Measurements from ENCODE around the gene BTK.

The BTK gene

DNA sequence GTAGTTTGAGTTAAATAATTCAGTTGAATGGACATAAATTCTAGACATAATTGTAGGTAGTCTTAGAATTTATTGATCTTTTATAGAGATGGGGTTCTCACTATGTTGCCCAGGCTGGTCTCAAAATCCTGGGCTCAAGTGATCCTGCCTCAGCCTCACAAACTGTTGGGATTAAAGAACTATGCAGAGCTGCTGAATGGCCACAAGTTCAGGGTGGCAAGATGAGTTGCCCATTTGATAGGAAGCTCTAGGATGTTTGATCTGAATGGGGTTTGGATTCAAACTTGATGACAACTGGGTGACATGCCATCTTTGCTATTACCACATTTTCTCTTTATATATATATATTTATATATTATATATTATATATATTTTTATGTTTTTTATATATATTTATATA is 8.4 kb upstream of the BTK start:
- no peak for DNase-seq (ENCODE audit: low read depth in 1 of 2, low spot score in 1 of 2)

DNA sequence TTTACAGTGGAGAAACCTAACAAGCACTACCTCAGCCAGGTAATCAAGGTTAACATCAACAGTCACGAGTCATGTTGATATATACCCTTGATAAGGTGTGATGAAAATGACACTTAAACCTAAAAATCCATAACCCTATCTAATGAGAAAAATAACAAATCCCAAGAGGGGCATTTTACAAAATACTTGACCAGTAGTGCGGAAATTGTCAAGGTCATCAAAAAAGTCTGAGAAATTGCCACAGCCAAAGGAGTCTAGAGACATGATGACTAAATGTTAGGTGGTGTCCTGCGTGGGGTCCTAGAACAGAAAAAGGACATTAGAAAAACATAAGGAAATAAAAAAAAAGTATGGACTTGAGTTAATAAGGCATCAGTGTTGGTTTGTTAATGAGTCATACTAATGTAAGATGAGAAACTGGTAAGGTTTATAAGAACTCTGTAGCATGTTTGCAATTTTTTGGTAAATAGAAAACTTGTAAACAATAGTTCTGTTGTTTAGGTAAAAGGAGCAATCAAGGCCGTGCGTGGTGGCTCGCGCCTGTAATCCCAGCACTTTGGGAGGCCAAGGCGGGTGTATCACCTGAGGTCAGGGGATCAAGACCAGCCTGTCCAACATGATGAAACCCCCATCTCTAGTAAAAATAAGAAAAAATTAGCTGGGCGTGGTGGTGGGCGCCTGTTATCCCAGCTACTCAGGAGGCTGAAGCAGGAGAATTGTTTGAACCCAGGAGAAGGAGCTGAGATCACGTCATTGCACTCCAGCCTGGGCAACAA is 7.7 kb upstream of the BTK start:
- no peak for DNase-seq (ENCODE audit: low read depth in 1 of 2, low spot score in 1 of 2)

DNA sequence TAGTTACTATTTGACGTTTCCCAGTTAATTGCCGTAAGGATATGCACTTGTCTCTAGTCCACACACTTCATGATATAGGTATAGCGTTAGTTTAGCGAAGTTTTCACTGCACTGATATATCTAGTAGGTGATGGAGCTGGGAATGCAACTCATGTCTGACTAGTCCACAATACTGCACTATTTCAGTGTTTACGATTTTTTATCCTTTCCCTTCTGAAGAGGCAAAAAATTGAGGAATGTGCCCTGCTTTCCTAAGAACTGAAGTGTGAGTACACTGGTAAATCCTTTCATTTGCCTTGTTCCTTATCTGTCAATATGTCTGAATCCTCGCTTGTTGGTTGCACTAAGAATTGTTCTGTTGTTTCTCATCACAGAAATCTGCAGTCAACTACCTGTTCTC is 5.8 kb upstream of the BTK start:
- no peak for DNase-seq (ENCODE audit: low read depth in 1 of 2, low spot score in 1 of 2)

DNA sequence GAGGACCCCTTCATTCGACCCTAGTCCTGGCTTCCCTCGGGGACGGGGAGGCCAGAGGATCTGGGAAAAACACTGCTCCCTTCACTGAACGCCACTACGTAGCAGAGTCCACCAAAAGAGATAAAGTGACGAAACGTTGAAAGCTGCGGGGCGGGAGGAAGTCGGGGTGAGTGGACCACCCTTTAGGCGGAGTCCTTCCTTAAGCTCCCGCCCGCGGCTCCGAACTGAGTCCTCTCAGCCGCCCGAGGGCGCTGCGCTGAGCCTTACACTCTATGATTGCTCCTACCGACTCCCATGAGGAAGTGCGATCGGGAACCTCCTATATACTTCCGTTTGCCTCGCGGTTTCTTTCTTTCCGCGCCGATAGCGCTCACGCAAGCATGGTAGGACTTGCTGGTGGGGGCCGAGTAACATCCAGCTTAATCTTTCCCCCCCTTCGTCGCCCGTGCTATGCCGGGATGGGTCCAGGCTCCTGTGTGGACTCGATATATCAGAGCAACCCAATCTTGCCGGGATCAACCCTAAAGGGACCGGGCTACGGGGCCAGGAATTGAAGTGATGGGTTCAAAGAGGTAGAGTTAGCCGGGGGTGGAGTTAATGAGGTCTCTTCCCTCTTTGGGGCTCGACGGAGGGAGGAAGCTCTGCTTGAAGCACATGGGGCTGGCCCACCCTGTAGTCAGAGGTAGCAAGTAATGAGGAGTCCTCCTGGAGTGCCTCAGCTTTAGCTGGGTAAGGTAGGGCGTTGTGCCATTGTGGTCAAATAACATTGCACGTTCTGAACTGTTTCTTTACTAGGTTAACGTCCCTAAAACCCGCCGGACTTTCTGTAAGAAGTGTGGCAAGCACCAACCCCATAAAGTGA is 4.9 kb upstream of the BTK start, which contains the start of gene RPL36A:
Gene RPL36A, plus strand, starts transcription at position 348 of the 862 bp plus-strand sequence. Its CDS starts 33 bp downstream, at position 381.
- peak; percentile 47 to 69 for DNase-seq (ENCODE audit: low read depth in 1 of 2, low spot score in 1 of 2)

DNA sequence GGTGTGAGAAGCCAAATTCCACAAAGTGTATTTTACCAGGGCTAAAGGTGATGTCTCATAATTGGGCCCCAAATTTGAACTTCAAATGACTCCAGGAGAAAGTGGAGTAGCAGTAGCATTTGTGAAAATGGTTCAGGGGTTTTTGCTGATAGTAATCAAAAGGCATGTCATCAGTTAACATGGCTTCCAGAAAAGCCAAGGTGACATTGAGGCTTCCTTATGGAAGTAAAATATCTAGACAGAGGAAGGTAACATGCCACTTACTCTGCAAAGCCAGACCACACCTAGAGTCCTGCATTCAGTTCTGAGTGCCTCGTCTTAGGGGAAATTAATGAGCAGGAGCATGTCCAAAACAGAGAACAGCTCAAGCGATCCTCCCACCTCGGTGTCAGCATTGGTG is 2.6 kb upstream of the BTK start:
- no peak for DNase-seq (ENCODE audit: low read depth in 1 of 2, low spot score in 1 of 2)

DNA sequence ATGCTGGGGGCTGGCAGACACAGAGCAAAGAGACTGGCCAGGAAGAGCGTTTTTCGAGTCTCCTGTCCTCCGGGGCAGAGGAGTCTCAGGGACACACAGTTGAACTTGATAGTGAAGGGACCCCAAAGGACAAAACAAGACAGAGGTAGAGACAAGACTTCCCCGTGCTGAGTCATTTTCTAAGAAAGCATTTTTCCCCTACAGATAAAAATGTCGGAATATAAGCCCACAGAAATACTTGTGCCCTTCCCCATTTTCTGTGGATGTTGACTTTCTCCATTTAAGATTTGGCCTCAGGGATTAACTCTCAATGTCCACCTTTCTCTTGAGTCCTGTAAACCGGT is 523 bp upstream of the BTK start:
- DNase-seq (ENCODE audit: low read depth in 1 of 2, low spot score in 1 of 2): no peak

DNA sequence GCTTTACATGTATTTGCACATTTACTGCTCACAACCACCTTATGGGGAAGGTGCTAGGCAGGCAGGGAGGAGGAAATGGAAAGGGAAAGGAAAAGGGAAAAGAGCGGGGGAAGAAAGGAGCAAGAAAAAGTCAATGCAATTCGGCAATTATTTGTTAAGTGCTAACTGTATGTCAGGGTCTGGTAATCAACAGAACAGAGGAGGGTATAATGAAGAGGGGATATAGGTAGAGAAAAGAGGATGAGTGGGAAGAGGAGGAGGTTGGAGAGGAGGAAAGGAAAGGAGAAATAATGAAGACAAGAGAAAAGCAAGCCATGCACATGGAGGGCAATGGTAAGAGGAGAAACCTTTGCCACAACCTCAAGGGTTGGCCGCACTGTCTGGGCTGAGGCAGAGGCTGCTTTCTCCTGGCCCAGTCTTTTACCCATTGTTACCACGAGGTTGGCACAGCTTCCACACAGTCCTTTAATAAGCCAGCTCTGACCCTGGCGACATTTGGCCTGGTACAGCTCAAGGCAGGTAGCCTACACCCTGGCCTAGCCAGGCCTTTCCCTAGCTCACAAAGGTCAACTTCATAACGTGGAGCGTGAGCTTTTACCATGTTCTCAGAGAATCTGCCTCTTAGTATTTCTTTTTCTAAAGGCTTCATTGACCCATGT is 836 bp downstream of the BTK start:
- DNase-seq (ENCODE audit: low read depth in 1 of 2, low spot score in 1 of 2): no peak

DNA sequence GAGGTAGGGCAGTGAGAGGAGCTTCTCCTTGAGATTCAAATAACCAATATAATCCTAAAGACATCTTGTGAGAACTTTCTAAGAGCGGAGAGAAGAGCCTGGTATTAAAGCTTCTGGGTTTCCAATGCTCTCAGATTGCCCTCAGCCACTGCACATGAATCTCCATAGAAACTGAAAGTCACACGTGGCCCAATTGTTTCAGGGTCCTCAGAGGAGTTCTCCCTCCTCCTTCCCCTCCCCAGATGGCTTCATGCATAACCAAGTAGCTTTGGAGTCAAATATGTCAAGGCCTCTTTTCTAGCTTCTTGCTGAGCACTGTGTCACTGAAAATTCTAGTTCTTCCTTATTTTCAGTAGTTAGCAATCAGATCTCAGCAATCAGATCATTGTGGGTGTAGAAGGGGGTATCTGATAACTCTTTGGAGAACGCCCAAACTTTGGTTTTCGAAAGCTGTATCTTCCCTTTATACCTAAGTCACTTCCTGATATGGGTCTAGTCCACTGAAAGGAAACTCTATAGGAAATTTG is 2.2 kb downstream of the BTK start:
- DNase-seq (ENCODE audit: low read depth in 1 of 2, low spot score in 1 of 2): no peak

DNA sequence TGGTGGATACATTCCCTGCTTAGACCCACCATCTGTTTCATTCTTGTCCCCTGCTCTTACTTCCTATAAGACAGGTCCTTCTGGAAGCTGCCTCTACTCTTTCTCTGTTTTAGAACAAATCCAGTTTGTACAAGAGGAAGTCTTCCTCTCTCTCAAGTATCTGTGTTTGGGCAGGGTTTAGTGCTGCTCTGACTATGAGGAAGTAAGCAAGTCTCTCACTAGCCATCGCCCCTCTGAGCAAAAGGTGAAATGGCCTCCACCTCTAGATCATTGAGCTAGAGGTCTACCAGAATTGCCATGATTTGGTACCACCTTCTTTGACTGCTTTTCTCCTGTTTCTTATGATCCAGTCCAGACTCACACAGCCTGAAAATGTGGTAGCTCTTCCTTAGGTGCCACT is 8.4 kb downstream of the BTK start:
- no peak for DNase-seq (ENCODE audit: low read depth in 1 of 2, low spot score in 1 of 2)

DNA sequence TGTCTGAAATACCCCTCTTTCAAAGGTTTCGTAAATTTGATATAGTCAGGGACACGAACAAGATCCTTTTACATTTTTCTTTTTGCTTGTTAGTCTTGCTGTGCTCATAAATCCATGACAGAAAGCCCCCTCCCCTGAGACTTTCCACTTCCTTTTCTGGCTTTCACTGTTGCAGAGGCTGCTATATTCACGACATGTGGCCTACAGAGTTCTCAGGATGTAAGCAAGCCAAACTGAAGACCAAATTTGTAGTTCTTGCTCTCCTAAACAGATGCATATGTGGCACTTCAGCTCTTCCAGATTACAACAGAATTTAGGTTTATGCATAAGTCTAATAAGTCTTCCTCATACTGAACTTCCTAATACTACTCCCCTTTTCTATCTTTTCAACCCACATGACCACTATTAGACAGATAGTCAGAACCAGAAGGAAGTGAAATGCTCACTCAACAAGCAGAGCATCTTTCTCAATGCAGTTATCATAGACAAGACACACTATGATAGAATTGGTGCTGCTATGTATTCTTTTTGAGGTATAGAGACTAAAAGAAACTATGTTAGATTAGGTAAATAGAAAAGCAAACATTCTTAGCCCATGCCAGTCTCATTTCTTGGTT is 15.0 kb downstream of the BTK start:
- DNase-seq (ENCODE audit: low read depth in 1 of 2, low spot score in 1 of 2): no peak

DNA sequence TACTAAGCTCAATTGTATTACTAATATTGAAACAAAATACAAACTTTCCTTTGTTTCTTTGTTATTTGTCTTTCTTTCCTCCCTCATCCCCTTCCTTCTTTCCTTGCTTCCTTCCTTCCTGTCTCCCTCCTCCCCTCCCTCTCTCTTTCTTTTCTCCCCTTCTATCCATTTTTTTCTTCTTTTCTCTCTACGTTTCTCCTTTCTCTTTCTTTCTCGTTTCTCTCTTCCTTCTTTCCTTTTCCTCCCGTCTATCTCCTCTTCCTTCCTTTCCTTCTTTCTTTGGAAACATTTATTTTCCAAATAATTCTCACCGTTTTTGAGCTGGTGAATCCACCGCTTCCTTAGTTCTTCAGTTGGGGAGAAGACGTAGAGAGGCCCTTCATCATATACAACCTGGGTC is 16.3 kb downstream of the BTK start:
- no peak for DNase-seq (ENCODE audit: low read depth in 1 of 2, low spot score in 1 of 2)

DNA sequence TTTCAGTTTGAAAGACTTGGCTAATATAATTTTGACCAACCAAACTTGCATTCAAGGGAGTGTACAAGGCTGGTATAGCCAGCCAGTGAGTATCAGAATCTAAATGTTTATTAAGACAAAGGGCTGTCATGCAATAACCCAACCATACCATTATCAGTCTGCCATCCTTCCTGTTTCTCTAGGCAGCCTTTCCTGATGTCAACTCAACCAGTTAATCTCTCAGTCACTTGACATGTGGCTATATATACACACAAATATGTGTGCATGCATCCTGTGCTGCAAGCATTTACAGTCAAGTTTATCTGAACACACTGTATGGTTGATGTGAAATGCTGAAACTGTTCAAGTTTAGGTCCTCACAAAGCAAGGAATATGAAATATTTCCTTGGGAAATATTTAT is 17.2 kb downstream of the BTK start:
- DNase-seq (ENCODE audit: low read depth in 1 of 2, low spot score in 1 of 2): no peak

DNA sequence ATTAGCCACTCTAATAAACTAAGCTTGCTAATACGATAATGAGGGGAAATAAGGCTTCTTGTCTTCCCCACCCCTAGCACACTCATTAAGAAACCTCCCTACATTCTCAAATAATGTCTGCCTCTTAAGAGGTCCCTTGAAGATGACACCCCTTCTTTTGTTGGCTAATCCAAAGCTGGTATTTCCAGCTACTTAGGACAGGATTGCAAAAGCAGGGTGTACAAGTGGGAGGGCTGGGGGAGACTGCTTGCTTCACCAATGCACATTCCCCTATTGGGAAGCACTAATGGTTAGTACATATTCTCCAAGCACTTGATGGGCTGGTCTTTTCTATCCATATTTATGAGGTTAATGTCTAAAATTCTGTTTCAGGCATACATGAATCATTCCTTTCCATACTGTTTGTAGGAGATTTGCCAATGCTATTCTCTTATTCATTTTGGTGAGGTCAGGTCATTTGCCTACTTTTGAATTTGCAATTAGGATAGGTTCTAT is 20.6 kb downstream of the BTK start:
- DNase-seq (ENCODE audit: low read depth in 1 of 2, low spot score in 1 of 2): no peak

DNA sequence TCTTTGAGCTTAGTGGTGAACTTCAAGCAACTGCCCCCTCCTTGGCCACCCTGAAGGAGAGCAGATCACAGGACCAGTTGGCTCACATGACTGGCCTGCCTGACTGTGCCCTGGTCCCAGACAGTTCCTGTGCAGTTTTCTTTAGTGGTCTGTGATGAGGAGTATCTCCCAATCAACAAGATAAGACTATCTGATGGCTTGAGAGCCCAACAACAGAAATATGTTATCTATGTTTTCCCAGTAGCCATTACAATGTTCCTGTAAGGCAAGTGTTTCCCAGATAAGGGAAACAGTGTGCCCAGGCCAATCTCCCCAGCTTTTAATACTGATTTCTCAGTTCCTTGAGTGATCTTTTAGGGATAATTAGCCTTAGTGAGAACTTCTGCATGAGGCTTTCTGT is 23.2 kb downstream of the BTK start:
- no peak for DNase-seq (ENCODE audit: low read depth in 1 of 2, low spot score in 1 of 2)

DNA sequence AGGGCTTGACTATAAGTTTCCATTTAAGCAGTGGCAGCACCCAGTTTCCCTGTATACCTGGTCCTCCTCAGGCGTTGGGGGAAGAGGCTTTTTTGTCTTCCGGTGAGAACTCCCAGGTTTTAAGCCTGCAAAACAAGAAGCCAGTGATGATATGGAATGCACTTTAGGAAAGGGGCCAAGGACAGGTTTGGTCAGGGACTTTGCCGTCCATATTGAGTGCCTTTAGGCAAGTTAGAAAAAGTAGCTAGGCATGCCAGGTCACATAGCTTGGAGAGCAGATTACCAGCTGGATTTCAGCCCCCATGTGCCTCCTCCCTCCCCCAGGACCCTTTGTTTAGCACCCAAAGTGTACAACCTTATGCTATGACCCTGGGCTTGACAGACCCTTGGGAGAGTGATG is 23.9 kb downstream of the BTK start:
- DNase-seq (ENCODE audit: low read depth in 1 of 2, low spot score in 1 of 2): no peak

DNA sequence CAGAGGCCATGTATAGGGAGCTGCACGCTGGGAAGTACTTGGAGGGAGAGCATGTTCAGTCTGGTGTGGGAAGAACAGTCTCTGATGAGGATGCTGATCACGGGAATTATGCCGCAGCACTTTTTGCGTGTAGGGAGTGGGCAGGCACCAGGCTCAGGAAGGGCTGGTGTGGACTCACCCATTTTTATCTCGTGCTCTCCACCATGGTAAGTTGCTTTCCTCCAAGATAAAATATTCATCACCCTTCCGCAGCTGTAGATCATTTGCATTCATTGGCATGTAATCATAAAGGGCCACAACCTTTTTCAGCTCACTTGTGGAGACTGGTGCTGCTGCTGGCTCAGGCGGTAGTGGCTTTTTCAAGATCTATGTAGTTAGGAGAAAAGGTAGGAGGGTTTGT is 25.6 kb downstream of the BTK start:
- no peak for DNase-seq (ENCODE audit: low read depth in 1 of 2, low spot score in 1 of 2)

DNA sequence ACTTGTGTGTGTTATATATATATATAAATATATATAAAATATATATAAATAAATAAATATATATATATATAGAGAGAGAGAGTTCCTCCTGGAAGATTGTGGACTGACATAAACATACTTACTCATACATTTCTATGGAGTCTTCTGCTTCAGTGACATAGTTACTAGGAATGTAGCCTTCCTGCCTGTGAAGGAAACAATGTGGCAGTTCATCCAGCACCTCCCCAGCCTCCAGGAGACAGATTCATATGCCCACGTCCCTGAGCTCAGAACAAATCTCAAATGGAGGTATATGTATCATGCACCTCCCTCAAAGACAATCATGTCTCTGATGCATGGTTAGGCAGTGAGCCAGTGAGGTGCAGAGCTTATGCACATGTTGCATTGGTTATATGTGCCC is 26.0 kb downstream of the BTK start:
- DNase-seq (ENCODE audit: low read depth in 1 of 2, low spot score in 1 of 2): no peak

DNA sequence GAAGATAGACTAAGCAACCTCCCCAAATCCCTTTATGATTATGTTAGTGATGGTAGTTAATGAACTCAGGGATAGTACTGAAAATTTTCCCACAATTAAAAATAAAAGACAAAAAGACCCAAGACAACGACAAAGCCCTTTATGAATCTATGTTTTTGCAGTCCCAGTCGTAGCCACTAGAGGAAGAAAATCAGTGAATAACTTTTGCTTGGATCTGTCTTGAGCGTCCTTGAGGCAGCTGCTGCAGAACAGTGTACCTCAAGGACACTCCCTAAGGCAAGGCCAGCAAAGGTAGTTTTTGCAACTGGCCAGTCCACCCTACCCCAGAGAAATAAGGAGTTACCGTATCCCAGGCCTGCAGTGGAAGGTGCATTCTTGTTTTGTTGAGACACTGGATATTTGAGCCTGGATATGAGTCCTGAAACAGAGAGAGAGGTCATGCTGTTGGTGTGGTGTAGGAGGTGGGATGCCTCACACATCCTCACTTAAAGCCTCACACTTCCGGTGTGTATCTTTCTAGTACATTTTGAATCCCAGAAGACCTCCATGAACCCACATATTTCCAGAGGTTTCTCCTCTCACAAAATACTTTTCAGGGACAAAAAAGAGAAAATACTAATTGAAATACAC is 28.7 kb downstream of the BTK start:
- no peak for DNase-seq (ENCODE audit: low read depth in 1 of 2, low spot score in 1 of 2)

DNA sequence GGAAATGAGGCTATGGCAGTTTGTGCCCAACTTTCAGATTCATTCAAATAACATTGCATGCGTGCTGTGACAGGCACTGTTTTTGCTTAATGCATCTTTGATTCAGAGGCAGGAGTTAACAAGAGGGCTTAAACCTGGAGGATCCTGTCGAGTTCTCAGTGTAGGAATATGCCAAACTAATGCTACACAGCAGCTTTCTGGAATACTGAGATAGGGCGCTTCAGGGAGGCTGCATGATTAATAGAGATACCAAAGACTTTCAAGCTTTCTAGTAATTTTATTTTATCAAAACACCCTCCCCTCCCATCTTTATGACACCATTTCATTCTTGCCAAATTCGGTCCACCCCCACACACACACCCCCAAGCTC is 36.8 kb downstream of the BTK start:
- DNase-seq (ENCODE audit: low read depth in 1 of 2, low spot score in 1 of 2): no peak

DNA sequence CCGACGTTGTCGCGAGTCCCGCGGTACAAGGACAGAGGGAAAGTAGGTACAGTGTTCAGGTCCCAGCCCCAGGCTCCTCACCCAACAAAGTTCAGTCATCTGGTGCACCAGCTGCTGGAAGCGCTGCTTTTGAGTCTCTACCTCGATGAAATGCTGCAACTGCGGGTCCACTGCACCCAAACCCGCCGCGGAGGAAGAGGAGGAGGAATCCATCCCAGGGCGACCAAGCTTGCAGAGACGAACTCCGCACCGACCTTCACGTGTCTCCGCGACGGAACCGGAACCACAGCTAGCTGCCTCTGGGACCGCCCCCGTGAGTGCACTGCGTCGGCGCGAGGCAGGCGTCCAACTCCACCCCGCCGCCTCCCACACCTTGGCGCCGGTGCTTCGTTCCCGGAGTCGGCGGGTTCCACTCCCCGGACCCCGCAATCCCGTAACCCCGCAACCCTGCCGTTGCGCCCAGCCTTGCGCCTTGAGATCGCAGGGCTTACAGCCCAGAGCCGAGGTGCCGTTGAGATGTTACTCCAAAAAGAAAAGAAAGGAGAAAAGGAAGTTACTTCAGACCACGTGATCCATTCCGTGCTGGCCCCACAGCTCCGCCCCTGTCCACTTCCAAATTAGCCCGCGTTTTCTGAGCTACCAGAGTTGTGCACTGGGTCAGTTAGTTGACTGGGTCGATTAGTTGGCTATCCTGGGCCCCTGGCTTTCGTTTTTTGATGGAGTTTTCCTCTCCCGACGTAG is 37.4 kb downstream of the BTK start, which contains the start of gene TIMM8A:
Gene TIMM8A, minus strand, starts transcription at position 291 of the 741 bp plus-strand sequence. Its CDS starts 78 bp downstream, at position 213.
- peak; percentile 40 to 68 for DNase-seq (ENCODE audit: low read depth in 1 of 2, low spot score in 1 of 2)
